NCI-H128 (cell line): ENCODE measurements around the gene PSMB8.
A peak's percentile ranks its signal among the peaks of the same experiment; 100 is the strongest.

Source experiments
- DNase-seq: peaks from one replicate; lab custom pipeline; 2025; ENCODE audit not compliant: unreplicated experiment; lab: John Stamatoyannopoulos, UW

The PSMB8 gene

GRCh38 chr6:32799168-32799567 lies 44.7 kb downstream of the PSMB8 start:
- DNase-seq: no peak

- peak; percentile 35 for DNase-seq
Measured at GRCh38 chr6:32796848-32797776, 46.7 kb downstream of the PSMB8 start.

- DNase-seq: no peak
Measured at GRCh38 chr6:32794510-32794909, 49.3 kb downstream of the PSMB8 start.

- no peak for DNase-seq
Measured at GRCh38 chr6:32792901-32793435, 50.9 kb downstream of the PSMB8 start.
